Measurements from ENCODE around the gene LMX1B. TPM values are rescaled to one million over a fixed set of nuclear protein-coding genes. Genes with fewer than 3 reads are reported as not detected.
A peak's percentile ranks its signal among the peaks of the same experiment; 100 is the strongest.
"Not testable (repeated sequence)": the region's sequence is repeated elsewhere in the genome, so short reads cannot be mapped to it uniquely, and the experiment has no call there.

The LMX1B gene
- total RNA-seq, 1 experiment from 2014 or later = 4.6 TPM

- DNase-seq (ENCODE audit: low read depth) = peak; percentile 2
Observed at GRCh38 chr9:126695701-126696400, 82.1 kb downstream of the LMX1B start.

DNA sequence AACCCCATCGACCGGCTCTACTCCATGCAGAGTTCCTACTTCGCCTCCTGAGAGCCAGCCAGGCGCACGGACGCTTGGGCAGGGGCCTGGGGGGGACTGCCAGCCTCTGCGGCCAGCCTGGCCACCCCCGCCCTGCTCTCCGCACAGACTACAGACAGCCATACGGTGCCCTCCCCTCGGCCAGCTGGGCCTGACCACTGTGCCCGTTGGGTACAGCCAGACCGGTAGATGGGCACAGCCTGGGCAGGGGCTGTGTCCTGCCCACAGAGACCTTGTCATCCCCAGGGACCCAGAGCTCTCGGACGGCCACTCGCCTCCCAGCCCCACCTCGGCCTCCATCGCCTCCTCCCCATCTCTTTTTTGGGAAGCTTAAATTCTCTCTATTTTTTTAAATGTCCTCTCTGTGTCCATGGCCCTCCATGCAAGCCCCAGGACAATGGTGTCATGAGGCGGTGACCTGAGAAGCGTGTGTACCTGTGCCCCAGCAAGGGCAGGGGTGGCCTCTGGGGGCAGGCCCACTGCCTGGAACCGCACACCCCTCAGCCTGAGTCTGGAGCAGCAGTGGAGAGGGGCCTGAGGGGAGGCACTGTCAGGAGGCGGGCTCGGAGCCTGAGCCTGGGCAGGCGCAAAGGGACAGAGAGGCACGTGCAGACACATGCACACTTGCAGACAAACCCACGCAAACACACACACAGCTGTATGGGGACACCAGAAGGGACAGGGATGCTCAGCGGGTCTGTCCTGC lies 82.8 kb downstream of the LMX1B start:
- DNase-seq (ENCODE audit: low read depth) = peak; percentile 2

DNA sequence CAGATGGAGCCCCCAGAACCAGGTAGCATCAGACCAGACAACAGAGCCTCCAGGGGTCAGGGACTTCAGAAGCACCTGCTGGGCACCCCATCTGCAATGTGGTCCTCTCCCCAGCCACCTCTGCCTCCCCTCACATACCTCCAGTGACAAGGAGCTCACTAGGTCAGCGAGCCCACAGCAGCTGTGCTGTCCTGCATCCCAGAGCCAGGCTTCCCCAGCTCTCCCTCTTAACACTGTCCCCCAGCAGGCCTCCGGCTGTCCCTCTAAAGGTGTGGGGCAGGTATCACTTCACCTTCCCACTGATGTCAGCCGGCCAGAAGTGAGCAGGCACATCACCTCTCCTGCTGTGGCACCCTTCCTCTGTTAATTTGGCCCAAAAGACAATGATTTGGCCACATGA lies 83.6 kb downstream of the LMX1B start:
- peak; percentile 3 for DNase-seq (ENCODE audit: low read depth)

DNA sequence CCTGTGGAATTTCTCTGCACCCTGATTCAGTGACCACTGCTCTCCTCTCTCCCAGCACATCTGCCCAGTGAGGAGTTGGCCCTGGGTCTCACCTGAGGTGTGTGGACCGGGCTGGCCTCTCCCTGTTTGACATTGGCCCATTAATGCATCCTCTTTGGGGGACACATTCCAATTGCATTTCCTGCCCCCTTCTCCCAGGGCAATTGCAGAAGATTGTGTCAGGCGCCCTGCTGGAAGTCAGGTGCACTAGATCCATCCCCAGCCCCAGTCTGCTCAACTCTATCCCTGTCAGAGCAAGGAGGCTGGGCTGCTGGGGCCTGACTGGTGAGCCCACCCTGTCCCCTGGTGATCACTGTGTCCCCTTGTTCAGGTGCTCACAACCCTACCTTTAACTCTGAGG lies 84.5 kb downstream of the LMX1B start:
- peak; percentile 2 for DNase-seq (ENCODE audit: low read depth)

DNA sequence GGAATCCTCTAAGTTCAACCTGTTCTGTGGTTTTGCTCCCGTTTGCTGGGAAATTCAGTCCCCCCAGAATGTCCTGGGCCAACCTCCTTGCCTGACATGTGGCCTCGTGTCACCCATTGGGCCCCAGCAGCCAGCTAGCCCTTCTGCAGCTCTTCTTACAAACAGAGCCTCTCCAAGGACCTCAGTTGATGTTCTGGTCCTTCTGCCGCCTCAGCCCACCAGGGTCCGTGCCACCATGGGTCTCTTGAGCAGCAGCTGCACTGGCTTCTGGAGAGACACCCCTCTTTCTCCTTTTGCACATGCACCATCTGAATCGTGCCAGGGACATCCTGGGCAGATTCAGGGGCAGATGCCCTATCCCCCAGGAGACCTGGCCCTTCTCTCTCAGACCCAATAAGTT lies 85.0 kb downstream of the LMX1B start:
- no peak for DNase-seq (ENCODE audit: low read depth)

DNA sequence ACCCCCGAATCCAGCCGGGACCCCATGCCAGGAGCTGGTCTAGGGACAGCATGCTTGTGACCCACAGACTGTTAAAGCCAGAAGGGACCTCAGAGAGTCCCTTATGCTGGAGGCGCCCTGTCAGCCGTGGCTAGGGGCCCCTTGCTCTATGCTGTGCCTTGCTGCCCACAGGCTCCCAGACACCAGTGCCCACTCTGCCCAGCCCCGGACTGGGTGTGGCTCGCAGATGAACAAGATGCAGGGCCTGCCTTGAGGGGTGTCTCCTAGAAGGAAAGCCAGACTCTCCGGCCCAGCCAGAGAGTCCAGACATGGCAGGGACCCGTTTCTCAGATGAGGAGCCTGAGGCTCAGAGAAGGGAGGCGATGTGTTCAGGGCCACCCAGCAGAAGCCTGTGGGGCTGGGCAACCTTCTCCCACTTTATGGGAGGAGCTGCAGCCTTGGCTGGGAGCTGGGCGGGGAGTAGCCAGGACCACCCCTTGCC lies 85.7 kb downstream of the LMX1B start:
- DNase-seq (ENCODE audit: low read depth) = peak; percentile 10

GRCh38 chr9:126700296-126700695 lies 86.6 kb downstream of the LMX1B start:
- peak; percentile 4 for DNase-seq (ENCODE audit: low read depth)

DNA sequence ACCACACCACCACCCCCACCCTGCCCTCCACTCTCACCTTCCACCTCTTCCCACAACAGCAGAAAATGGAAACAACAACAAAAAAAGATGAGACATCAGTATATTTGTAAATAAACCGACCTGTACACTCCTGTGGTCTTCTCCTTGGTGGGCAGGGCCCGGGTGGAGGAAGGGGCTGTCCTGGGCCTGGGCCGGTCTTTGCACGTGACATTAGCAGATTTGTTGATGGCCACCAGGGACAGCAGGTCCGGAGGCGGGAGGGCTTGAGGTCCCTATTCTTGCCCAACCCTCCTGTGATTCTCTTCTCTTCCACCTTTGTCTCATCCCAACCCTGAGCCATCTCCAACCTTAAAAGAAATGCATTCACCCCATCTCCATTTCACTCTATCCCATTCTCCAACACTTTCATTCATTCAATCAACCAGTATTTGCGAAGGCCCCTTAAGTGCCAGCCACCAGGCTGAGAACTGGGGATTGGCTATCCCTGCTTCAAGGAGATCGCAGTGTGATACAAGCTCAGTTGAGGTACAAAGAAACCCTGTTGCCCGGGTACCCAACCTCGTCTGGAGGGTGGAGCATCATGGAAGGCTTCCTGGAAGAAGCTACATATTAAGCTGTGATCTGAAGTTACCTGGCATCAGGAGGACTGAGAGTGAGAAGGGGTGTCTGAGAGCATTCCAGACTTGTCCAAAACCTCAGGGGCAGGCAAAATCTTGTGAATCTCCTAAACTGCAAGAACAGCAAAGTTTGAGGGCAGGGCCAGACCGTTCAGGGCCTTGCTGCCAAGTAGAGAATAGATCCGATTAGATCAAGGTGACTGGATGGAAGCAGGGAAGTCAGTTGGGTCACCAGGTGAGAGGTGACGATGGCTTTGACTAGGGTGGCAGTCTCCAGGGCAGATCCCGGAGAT lies 87.4 kb downstream of the LMX1B start:
- DNase-seq (ENCODE audit: low read depth) = peak; percentile 4

DNA sequence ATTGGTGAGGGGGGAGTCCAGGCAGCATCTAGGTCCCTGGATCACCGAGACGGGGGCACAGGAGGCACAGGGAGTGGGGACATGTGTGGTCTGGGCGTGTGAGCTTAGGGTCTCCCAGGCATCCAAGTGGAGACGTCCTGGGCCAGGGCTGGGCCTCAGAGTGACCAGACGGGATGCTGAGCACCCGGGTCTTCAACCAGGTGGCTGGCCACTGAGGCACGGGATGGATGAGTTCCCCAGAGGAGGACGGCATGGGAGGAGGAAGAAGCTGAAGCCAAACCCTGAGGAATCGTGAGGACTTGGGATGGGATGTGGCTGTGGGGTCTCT lies 88.0 kb downstream of the LMX1B start:
- DNase-seq (ENCODE audit: low read depth) = peak; percentile 2

GRCh38 chr9:126702151-126703001 lies 88.6 kb downstream of the LMX1B start:
- peak; percentile 48 for DNase-seq (ENCODE audit: low read depth)

DNA sequence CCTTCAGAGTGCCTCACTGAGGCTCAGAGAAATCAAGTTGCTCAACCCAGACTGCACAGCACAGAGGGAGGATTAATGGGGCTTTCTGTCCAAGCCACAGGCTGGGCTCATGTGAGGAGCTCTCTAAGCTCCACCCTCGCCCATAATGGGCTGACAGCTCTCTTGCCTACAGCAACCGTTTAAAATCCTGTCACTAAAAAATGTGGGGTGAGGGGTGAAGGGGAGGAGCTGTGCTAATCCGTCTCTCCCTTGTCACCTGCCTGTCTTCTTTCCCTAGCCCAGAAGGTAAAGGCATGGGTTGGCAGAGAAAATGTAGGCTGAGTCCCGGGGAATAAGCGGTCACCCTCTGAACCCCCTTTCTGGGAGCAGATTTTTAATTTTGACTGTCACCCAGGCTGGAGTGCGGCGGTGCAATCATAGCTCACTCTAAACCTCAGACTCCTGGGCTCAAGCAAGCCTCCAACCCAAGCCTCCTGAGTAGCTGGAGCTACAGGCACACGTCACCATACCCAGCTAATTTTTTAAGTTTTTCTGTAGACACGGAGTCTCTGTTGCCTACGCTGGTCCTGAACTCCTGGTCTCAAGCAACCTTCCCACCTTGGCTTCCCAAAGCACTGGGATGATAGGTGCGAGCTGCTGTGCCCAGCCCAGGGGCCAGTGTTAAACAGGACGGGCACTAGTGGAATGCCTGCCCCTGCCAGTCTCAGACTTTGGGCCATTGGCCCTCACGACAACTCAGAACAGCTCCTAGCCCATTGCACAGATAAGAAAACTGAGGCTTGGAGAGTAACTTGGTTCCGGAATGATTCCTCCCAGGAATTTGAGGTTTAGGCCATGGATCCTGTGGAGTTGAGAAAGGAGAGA lies 89.5 kb downstream of the LMX1B start:
- DNase-seq (ENCODE audit: low read depth) = peak; percentile 25

- no peak for DNase-seq (ENCODE audit: low read depth)
Observed at GRCh38 chr9:126703866-126704156, 90.1 kb downstream of the LMX1B start.

- DNase-seq (ENCODE audit: low read depth) = peak; percentile 92
Observed at GRCh38 chr9:126704157-126704891, 90.6 kb downstream of the LMX1B start.

- peak; percentile 91 for DNase-seq (ENCODE audit: low read depth)
Observed at GRCh38 chr9:126704892-126705766, 91.4 kb downstream of the LMX1B start.

DNA sequence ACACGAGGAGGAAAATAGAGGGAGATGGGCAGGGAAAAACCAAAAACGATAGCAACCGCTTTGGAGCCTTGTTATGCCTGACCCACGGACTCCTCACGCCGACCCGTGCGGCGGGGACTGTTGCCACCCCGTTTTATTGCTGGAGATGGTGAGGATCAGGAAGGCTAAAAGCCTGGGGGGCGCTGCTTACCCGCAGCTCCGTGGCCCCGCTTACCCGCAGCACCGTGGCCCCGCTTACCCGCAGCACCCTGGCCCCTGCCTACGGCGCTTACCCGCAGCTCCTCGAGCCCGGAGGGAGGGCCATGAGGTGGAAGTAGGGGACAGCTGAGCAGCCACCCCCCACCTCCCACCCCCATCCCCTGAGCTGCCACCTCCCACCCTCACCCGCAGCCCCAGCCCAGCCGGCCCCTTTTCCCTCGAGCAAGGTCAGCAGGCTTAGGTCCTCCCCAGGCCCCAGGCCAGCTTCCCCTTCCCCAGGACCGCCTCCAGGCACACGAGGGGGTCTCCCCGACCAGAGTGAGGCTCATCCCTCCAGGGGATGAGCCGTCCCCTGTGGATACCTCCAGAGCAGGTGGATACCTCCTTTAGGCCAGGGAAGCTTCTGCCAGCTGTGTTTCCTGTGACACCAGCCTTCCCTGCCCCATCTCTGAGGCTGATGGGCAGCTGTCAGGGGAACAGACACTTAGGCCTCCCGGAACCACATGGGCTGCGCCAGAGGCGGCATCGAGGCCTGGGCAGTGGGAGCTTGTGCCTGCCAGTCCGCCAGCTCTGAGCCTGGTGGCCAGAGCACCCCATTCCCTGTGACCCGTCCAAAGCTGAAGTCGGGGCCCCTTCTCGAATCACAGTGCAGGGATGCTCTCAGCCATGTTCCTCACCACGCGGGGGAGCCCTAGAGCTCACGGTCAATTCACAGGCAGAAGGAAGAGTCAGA lies 92.3 kb downstream of the LMX1B start:
- peak; percentile 72 for DNase-seq (ENCODE audit: low read depth)

GRCh38 chr9:126706698-126707053 lies 92.9 kb downstream of the LMX1B start:
- DNase-seq (ENCODE audit: low read depth) = no peak

DNA sequence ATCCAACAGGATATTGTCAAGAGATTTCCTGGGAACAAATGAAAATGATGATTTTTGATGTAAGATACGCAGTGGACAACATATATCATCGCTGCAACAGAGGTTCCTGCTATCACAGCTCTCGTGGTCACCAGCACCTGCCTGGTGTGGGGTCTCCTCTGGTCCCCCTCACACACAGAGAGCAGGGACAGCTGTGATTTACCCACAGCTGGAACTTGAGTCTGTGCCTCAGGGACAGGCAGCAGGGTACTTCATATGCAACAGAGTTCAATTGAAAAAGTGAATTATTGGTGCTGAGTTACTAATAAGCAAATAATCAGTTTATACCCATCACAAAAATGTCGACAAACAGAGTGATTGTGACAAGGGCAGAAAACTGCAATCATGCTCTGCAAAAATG lies 93.4 kb downstream of the LMX1B start:
- DNase-seq (ENCODE audit: low read depth) = no peak

GRCh38 chr9:126707712-126708111 lies 94.0 kb downstream of the LMX1B start:
- not testable (repeated sequence) for DNase-seq (ENCODE audit: low read depth)
